Astrocyte of the hippocampus (primary cell): ENCODE measurements around the gene GPT2.
A peak's percentile ranks its signal among the peaks of the same experiment; 100 is the strongest.

ENCODE experiments used
- DNase-seq: peaks from one replicate; pipeline ENCODE4 v3.0.0; 2011; ENCODE audit warnings: low read depth, low spot score

GPT2 gene

GRCh38 chr16:46883690-46884512, at the start of gene GPT2:
GPT2 (plus strand) TSS chr16:46884362; CDS start chr16:46884716, 354 bp downstream.
- peak; percentile 99 for DNase-seq

GRCh38 chr16:46836534-46837530, 47.3 kb upstream of the GPT2 start:
- DNase-seq = no peak

DNA sequence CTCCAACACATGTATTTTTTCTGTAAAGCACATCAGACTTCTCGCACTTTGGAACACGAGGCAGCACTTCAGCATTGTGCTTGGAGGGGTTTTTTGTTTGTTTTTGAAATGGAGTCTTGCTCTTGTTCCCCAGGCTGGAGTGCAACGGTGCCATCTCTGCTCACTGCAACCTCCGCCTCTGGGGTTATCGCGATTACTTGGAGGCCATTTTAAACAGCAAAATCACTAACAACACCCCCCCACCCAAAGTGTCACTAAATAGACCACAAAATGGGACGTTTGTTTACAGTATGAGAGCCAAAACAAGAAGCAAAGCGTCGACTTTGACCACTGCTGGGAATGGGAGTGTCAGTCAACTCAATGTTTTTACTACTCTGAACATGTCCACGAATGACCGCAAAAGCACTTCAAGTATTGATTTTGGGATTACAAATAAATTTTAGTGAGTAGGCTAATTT, 44.1 kb upstream of the GPT2 start:
- no peak for DNase-seq

- no peak for DNase-seq
These were observed 41.8 kb upstream of the GPT2 start for GRCh38 chr16:46842192-46842895.

GRCh38 chr16:46843898-46844642, 40.1 kb upstream of the GPT2 start:
- no peak for DNase-seq

DNA sequence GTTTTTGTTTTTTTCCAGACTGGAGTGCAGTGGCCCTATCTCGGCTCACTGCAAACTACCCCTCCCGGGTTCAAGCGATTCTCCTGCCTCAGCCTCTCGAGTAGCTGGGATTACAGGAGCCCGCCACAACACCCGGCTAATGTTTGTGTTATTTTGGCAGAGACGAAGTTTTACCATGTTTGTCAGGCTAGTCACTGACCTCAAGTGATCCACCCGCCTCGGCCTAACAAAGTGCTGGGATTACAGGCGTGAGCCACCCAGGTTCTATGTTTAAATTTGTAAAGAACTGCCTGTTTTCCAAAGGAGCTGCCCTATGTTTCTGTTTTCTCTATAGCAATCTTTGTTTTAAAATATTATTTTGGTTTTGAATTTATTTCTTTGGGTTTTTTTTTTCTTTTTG, 39.4 kb upstream of the GPT2 start:
- DNase-seq = peak; percentile 56

DNA sequence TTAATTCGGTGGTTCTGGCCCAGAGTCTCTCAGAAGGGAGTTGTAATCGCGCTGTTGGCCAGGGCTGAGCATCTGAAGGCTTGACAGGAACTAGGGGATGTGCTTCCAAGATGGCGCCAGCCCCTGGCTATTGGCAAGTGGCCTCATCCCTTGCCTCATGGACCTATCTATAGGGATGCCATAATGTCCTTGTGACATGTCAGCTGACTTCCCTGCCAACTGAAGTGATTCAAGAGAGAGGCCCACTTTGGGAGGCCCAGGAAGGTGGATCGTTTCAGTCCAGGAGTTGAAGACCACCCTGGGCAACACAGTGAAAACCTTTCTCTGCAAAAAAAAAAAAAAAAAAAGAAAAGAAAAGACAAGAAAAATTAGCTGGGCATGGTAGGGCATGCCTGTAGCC, 38.2 kb upstream of the GPT2 start:
- no peak for DNase-seq

GRCh38 chr16:46848768-46849764, 35.1 kb upstream of the GPT2 start:
- DNase-seq = no peak

GRCh38 chr16:46850619-46851555, 33.3 kb upstream of the GPT2 start:
- no peak for DNase-seq

- DNase-seq = no peak
These were observed 32.0 kb upstream of the GPT2 start for GRCh38 chr16:46852130-46852529.

DNA sequence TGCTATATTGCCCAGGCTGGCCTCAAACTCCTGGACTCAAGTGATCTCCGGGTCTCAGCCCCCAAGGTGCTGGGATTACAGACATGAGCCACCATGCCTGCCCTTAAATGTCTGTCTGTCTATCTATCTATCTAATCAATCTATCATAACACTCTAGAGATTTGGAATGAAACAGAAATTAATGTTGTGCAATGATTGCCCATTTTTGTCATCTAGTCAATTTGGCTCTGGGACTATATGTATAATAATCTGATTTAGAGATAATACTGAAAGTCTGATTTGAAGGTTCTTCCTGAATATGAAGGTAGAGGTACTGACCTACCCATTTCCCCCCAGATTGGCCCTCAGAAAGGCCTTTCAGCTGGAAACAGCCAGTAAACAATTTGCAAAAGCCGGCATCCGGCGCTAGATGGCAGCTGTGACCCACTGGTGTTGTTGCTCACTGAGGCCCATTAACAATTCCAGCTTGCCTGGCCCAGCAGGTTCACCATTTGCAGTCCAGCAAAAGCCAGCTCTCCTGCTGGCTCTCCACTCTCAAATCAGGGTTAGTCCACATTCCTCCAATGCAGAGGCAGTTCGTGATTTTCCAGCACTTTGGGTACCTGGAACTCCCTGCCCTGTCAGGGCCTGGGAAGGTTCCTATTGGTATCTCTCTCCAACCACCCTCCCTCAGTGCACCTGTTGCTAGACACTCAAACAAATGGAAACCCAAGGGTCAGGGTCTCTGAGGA, 30.3 kb upstream of the GPT2 start:
- DNase-seq = peak; percentile 87

DNA sequence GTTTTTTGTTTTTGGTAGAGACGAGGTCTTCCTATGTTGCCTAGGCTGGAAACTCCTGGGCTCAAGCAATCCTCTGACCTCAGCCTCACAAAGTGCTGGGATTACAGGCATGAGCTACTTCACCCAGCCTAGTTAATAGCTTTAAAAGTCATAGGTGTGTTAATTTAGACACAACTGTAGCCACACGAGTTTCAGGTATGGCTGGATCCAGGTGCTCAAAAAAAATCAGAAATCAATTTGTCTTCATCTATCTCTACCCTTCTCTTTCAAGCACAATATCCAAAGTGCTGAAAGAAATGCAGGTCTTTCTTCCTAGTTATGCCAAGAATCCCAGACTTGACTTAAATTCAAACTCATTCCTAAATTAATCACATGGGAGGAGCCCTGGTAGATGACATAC, 29.3 kb upstream of the GPT2 start:
- DNase-seq = no peak

GRCh38 chr16:46855389-46855788, 28.8 kb upstream of the GPT2 start:
- no peak for DNase-seq

GRCh38 chr16:46857368-46857945, 26.7 kb upstream of the GPT2 start:
- peak; percentile 71 for DNase-seq

- no peak for DNase-seq
These were observed 26.0 kb upstream of the GPT2 start for GRCh38 chr16:46858151-46858550.

DNA sequence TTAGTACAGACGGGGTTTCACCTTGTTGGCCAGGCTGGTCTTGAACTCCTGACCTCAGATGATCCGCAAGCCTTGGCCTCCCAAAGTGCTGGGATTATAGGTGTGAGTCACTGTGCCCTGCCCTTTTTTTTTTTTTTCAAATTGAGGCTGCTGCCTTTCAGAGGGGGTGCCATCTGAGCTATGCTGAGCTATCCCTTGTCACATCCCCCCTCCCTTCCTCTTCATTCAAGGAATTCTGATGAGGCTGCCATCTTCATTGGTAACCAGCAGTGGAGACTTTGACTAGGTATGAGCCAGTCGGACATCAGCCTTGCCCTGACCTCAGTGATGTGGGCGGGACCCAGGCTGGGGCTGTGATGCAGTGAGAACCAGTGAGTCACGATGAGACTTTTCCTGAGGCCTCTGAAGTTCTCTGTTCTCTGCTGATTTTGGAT, 24.4 kb upstream of the GPT2 start:
- peak; percentile 71 for DNase-seq
